Suppressor macrophage treated with lipopolysaccharide for 4 hours (primary cell): Measurements from ENCODE around the gene CCDC85C.

ENCODE experiments used
- DNase-seq: peaks from one replicate; pipeline ENCODE4 v3.0.0-alpha.2; 2020

CCDC85C gene

GRCh38 chr14:99628887-99629618, 25.0 kb upstream of the CCDC85C start:
- DNase-seq, result peak; percentile 79

GRCh38 chr14:99627510-99628381, 23.7 kb upstream of the CCDC85C start:
- DNase-seq, result no peak

- DNase-seq, result no peak
Observed at GRCh38 chr14:99627100-99627499, 23.1 kb upstream of the CCDC85C start.

GRCh38 chr14:99626041-99626648, 22.1 kb upstream of the CCDC85C start:
- DNase-seq, result no peak

- no peak for DNase-seq
Observed at GRCh38 chr14:99625476-99625875, 21.5 kb upstream of the CCDC85C start.

GRCh38 chr14:99624971-99625370, 21.0 kb upstream of the CCDC85C start:
- no peak for DNase-seq

- DNase-seq, result no peak
Observed at GRCh38 chr14:99624024-99624423, 20.0 kb upstream of the CCDC85C start.

- no peak for DNase-seq
Observed at GRCh38 chr14:99621948-99622347, 17.9 kb upstream of the CCDC85C start.

GRCh38 chr14:99619835-99620834, 16.1 kb upstream of the CCDC85C start:
- DNase-seq, result no peak

GRCh38 chr14:99616832-99617800, 13.1 kb upstream of the CCDC85C start:
- no peak for DNase-seq

GRCh38 chr14:99615497-99616157, 11.6 kb upstream of the CCDC85C start:
- DNase-seq, result no peak

- no peak for DNase-seq
Observed at GRCh38 chr14:99612738-99613330, 8.8 kb upstream of the CCDC85C start.

- no peak for DNase-seq
Observed at GRCh38 chr14:99612071-99612737, 8.2 kb upstream of the CCDC85C start.

GRCh38 chr14:99611646-99612045, 7.6 kb upstream of the CCDC85C start:
- no peak for DNase-seq

GRCh38 chr14:99609245-99610170, 5.5 kb upstream of the CCDC85C start:
- DNase-seq, result no peak

GRCh38 chr14:99608591-99608990, 4.6 kb upstream of the CCDC85C start:
- DNase-seq, result no peak

GRCh38 chr14:99606359-99606758, 2.4 kb upstream of the CCDC85C start:
- no peak for DNase-seq

- DNase-seq, result no peak
Observed at GRCh38 chr14:99605299-99605961, 1.4 kb upstream of the CCDC85C start.
